HG03196 (cell line): ENCODE results near the gene PARD6B.
A peak's percentile ranks its signal among the peaks of the same experiment; 100 is the strongest.
"Not testable (repeated sequence)": the region's sequence is repeated elsewhere in the genome, so short reads cannot be mapped to it uniquely, and the experiment has no call there.

Experiments used
- ATAC-seq: cut with Tn5 transposase; IDR thresholded peaks from one replicate; pipeline ENCODE4 v1.9.1; 2021; ENCODE audit not compliant: unreplicated experiment

Gene PARD6B

GRCh38 chr20:50794846-50795634 is 63.7 kb downstream of the PARD6B start, which contains the start of gene BCAS4:
Gene BCAS4, plus strand, starts transcription at chr20:50795061. Its CDS starts 23 bp downstream, at chr20:50795084.
- peak; percentile 51 for ATAC-seq

GRCh38 chr20:50797142-50797541 is 65.8 kb downstream of the PARD6B start:
- ATAC-seq, result no peak

- ATAC-seq, result no peak
Measured at GRCh38 chr20:50798650-50799049, 67.3 kb downstream of the PARD6B start.

GRCh38 chr20:50799176-50799889 is 68.0 kb downstream of the PARD6B start:
- no peak for ATAC-seq

- ATAC-seq, result peak; percentile 38
Measured at GRCh38 chr20:50799890-50800550, 68.6 kb downstream of the PARD6B start.

- not testable (repeated sequence) for ATAC-seq
Measured at GRCh38 chr20:50800986-50801746, 69.8 kb downstream of the PARD6B start.

GRCh38 chr20:50801747-50802125 is 70.4 kb downstream of the PARD6B start:
- no peak for ATAC-seq

GRCh38 chr20:50802289-50802688 is 70.9 kb downstream of the PARD6B start:
- no peak for ATAC-seq

GRCh38 chr20:50804437-50805348 is 73.3 kb downstream of the PARD6B start:
- ATAC-seq, result no peak

GRCh38 chr20:50805349-50805684 is 73.9 kb downstream of the PARD6B start:
- no peak for ATAC-seq

- ATAC-seq, result no peak
Measured at GRCh38 chr20:50806126-50806768, 74.9 kb downstream of the PARD6B start.
